ENCODE results near the gene MLPH.

Gene MLPH

DNA sequence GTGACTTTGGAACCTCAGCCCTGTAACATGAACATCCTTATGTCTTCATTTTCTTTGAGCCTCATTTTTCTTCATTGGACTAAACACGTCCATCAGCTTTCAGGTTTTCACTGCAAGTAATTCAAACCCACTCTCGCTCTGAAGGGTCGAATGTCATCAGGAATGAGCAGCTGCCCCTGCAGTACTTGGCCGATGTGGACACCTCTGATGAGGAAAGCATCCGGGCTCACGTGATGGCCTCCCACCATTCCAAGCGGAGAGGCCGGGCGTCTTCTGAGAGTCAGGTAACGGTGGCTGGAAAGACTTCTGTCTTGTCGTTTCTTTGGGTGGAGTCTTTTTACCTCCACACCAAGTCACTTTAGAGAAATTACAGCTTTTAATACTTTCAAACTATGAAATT is 40.2 kb downstream of the MLPH start:
- no peak for DNase-seq

DNA sequence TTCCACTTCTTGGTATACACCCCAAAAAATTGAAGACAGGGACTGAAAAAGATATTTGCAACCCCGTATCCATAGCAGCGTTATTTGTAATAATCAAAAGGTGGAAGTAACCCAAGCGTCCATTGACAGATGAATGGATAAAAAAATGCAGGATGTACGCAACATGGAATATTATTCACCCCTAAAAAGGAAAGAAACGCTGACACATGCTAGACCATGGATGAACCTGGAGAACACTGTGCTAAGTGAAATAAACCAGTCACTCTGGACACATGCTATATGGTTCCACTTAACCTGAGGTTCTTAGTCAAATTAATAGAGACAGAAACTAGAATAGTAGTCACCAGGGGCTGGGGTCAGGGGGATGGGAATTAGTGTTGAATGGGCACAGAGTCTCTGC is 40.7 kb downstream of the MLPH start:
- DNase-seq, result no peak

DNA sequence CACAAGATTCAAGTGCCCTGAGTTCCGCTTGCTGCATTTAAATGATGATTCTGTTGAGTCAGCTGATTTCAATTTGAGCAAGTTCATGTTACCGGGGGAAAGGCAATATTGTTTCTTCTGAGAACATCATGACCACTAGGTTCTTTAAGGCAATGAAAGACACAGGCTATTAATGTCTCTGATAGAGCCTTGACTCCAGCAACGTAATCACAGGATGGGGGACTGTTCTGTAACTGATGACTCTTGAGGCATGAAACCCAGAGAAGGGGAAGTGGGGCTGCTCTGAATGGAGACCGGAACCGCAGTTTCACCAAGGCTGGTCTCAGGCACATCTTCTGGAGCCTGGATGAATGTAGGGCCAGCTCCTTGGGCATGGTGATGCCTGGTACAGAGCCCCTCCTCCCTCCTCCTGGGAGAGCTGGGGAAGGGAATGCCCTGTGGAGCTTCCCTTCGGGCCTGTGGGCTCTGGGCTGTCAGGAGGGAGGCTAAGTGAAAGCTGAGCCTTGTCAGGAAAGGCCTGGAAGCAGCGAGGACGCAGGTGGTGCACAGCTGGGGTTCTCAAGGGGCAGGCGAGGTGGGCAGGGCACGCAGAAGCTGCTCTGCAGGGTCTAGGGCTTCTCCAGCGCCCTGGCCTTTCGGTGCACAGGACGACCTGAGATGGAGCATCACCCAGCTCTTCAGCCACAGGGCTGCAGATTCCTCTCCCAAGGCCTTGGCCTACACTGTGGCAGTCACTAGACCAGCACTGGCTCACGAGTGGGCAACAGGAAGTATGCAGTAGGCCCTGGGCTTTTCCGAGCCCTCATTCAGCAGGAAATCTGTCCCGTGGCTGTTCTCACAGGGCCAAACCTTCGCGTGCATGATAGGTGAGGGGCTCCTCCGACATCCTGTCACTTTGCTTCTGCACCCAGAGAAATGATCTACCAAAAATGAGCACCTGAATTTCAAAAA is 42.7 kb downstream of the MLPH start:
- no peak for DNase-seq

DNA sequence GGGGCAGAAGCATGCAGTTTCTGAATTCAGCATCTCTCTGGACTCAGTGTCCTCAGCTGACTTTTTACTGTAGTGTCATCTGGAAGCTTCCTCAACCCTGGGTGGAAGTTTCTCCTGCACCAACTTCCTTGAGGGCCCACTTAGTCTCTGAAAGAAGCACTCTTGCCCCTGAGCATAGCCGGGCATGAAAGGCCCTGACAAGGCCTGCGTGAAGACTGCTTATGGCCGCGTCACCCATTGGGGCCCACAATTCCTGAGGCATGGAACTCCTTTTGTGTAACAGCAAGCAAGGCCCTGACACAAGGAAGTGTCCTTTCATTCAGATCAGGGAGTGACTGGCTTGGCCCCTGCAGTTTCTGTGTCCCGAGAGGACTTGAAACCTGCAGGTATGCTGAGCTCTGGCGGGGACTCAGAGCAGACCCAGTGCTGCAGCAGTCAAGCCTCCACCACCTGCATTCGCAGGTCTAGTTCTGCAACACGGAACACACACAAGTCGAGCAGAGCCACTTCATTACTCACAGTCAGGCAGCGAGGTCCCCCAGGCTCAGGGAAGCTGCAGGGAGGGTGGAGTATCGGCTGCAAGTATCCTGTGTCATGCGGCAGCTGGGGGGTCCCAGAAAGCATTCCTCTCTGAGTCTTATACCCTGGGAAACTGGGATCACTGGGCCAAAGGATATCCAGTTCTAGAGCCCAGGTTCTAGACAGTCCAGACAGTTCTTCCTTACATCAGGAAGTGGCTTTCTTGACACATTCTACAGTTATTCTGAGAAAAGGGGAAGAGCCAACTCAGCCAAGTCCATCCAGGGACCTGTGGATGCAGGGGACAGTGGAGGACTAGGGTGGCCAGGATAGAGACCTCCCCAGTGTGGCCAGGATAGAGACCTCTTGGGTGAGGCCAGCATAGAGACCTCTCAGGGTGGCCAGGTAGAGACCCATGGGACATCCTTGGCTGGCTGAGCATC is 43.7 kb downstream of the MLPH start:
- DNase-seq, result no peak

DNA sequence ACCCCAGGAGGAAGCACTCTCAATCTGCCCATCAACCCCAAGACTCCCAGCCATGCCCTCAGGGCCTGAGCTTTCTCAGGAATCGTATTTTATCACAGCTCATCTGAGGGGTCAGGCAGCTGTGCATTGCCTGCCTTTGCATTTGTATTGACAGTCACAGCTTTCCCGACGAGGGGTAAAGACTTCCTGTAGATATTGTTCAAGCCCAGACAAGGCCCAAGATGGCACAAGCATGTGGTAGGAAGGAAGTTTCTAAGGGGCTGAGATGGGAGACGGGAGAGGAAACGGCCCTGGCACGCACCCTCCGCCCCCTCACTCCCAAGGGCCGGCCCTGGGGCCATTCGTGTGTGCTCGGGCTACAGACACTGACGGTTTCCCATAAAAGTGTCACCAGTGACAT is 45.1 kb downstream of the MLPH start:
- no peak for DNase-seq

DNA sequence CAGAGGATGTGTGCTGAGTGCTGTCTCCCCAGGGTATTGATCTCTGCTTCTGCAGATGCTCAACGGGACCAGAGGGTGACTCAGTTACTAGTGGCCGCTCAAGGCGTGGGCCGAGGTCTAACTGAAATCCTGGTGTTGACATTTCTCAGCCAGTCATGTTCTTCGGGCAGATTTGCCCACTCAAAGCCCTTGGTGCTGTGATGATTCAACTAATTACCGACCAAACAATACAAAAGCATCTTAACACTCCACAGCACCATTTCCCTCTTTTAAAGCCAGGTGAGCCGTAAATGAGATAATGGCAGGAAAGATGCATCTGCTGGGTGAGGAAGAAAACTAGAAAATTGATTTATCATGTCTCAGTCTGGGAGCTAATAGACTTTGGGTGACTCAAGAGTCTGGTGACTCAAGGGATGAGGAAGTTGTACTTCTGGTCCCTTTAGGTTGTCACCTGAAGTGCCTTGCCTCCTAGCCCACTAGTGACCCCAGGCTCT is 46.7 kb downstream of the MLPH start:
- no peak for DNase-seq

DNA sequence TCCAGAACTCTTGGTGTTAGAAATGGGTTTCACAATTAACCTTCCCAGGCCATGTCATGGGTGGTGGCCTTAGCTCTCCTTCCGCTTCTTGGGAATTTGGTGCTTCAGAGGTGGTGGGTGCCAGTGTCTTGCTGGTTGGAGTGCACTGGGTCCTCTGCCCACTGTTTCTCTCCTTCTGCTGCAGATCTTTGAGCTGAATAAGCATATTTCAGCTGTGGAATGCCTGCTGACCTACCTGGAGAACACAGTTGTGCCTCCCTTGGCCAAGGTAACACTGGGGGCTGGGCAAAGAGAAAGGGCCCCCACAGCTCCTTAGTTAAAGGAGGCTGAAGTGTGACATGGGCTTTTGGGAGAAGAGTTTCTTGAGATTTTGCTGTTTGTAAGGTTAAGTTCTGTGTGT is 47.3 kb downstream of the MLPH start:
- no peak for DNase-seq

DNA sequence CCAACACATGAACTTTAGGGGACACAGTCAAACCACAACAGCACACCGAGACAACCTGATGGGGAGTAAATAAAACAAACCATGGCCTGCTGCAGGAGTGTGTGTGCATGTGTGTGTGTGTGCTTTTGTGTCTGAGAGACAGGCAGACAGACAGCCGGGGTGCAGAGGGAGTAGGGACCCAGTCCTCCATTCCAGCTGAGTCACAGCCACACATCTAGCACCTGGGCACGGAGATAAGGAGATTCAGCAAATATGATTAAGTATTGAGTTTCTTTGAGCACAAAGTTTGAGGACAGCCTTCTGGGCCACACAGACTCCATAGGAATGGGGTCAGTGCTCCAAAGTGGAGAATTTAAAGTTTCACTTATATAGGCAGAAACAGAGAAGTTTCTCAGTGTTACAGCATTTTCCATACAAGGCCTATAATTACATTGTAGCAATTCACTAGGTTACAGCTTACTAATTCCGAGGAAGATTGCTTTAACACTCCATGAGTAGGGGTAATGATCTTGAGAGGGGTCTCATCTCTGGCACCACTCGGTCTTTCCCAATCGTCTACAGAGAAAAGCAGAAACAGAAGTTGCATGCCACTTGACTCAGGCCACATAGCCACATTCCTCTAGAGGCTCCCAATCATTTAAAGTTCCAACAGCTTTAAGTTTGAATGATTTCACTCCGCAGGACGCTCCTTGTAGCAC is 48.5 kb downstream of the MLPH start:
- DNase-seq, result no peak

DNA sequence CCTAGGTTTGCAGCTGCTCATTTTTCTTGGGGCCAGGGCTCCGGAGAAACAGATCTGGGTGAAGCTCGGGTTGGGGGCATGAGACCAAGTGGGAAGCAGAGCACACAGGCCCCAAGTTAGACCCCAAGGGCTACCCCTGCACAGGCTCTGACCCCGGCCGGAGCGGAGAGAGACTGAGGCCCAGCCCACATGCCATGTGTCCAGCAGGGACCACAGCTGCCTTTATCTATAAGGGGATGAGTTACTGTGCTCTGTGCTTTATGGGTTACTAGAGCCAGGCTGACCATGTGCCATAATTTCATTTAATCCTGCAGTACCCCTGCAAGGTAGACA is 49.0 kb downstream of the MLPH start:
- DNase-seq, result no peak

DNA sequence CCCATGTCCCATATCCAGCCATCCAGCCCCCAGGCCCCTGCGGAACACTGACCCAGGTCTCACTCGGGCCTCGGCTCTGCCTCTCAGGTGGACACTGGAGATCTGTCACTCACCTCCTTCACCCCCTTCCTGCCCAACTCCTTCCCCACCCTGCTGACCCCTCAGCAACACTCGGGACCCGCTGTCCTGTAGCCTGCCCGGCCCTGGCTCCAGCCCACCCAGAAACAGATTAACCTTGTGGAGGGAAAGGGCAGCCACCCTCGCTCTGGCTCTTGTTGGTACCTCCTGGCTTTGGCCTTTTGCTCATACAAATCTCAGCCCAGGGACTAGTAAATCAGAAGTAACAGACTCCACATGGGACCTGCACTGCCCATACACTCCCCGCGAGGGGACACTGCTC is 49.6 kb downstream of the MLPH start:
- DNase-seq, result no peak

DNA sequence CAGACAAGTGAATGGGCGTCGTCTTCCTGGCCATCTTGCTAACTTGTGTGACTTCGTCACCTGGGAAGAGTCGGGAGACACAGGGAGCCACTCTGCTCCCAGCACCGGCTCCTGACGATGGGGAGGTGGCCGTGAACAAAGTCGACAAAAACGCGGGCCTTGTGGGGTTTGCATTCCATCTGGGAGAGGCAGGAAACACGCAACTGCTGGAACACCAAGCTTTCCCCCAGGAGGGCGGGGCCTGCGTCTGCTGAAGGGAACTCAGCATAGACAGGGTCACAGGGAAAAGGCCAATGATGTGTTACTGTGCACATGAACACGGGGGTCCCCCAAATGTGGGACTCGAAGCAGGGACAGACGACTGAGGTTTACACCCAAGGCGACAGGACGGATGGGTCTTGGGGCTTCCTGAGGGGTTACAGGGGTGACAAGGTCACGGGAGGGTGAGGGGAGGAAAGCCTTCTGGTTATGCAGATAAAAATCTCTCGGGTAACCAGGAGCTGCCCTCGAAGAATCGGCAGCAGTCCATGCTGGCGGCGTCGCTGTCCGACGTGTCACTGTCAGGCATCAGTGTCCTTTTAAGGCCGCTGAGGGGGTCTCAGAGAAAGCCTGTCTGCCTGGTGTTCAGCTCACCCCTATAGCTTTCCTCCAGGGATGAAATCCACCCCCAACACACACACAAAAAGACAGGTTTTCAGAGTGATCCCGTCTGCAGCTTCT is 51.1 kb downstream of the MLPH start:
- no peak for DNase-seq

DNA sequence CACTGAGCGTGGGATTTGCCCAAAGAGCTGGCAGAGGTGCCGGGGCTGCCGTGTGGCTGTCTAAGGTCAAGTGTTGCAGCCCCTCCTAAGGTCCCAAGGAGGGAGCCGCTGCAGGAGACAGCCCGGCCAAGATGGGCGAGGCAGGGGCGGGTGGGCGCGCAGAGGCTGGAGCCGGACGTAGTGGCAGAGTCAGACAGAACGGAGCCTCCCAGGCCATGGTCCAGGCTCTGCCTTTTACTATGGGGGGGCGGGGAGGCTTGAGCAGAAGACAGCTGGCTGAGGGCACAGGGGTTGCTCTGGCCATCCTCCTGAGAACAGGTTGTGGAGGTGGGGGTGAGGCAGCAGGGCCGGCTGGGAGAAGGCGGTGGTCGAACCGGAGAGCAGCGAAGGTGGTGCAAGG is 51.9 kb downstream of the MLPH start:
- DNase-seq, result no peak

DNA sequence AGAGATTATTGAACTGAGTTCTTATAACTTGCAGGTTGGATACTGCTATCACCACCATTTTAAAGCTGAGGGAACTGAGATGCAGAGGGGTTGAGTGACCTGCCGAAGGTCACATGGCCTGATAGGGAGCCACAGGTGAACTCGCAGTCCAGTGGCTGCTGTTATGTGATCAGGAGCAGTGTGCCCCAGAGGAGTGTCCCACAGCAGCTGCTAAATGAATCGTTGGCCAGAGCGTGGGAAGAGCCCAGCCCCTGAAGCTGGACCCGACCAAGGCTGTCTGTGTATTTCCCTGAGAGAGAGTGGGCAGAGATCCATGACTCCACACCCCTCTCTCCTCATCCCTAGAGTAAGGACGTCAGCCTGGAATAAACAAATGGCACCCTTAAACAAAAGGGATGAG is 52.6 kb downstream of the MLPH start:
- no peak for DNase-seq

DNA sequence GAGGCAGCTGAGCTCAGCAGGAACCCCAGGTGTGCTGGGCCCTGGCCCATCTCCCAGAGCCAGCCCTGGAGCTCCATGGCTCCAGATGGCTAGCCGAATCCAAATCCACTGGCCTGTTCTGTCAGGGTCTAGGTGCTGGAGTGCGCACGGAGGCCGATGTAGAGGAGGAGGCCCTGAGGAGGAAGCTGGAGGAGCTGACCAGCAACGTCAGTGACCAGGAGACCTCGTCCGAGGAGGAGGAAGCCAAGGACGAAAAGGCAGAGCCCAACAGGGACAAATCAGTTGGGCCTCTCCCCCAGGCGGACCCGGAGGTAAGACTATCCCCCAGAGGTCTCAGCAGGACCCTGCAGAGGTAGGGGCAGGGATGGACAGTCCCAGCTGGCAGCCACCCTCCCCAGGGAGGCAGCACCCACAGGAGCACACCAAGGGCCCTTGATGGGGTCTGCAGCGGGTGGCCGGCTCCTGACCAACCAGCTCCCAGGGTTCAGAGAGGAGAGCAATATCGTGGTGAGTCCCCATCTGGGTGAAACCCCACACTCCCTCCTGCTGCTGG is 53.2 kb downstream of the MLPH start:
- DNase-seq, result no peak

DNA sequence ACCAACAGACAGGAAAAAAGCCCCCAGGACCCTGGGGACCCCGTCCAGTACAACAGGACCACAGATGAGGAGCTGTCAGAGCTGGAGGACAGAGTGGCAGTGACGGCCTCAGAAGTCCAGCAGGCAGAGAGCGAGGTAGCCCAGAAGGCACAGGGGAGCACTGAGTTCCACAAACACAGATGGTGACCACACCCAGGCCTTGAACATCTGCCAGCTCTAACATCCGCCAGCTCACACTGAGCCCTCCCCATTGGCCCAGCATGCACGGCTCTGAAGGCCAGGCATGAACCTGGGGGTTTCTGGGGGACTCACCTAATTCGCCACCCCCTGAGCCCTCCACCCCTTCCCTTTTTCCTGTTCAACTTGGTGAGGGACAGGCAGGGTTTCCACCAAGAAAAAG is 53.8 kb downstream of the MLPH start:
- DNase-seq, result no peak

DNA sequence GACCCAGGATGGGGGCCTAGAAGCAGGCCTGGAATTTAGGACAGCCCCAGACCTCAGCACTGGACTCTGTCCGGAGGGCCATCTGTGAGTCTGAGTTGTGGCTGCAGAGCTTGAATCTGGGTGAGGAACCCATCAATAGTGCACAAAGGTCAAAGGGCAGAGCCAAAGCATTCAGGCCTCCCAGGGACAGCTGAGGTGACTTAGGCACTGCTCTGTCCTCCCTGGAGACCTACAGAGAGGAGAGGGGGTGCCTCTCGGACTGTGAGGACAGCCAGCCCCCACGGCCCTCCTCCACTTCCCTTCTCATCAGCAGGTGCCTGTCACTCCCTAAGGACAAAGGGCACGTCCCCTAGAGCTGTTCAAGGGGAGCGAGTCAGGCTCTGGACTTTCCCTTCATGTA is 54.2 kb downstream of the MLPH start:
- no peak for DNase-seq

DNA sequence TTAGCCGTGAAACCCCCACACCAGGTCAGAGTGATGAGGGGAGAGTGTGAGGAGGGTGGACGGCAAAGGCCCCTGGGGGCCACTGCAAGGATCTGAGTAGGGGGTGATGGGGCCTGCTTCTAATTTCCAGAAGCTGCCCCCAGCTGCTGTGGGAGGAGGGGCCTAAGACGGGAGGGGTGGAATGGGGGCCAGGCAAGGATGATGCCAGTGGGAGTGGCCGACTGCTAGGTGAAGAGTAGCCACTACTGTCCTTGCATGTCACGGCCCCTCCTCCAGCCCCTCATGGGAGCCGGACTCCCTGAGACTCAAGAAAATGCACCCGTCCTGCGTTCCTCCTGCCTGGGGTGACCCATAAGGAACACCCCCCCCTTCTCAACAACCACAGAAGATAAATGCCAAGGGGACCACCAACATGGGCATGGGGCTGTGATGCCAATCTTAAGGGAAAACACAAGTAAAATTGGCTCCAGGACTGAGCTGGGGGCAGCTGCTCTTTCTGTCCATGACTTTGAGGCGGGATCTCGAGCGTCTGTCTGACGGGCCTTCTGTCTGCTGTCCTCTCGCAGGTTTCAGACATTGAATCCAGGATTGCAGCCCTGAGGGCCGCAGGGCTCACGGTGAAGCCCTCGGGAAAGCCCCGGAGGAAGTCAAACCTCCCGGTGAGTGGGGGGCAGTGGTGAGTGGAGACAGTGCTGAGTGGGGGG is 55.1 kb downstream of the MLPH start:
- DNase-seq, result no peak

DNA sequence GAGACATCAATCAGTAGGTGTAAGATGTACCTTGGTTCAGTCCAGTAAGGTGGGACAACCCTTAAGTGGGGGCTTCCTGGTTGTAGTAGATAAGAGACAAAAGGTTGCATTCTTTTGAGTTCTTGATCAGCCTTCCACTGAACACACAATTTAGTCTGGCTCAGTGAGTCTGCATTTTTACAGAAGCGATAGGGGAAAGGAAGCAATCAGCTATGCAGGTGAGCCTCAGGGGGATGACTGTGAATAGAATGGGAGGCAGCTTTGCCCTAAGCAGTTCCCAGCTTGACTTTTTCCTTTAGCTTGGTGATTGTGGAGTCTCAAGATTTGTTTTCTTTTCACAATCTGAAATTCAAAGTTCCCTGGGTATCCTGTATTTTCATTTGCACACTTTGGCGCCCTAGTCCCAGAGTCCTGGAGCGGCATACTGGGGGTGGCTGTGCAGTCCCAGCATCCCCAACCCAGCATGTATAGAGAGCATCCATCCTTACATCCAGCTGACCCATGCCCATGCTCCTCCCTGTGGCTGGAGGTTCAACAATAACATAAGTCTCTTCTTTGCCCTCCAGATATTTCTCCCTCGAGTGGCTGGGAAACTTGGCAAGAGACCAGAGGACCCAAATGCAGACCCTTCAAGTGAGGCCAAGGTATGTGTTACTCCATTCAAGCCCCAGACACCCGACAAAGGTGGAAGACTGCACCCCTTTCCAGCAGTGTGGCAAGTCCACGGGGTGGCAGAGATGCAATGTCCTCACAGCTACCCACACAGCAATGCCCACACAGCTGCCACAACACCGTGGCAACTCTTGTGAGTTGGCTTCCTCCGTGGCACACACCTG is 59.2 kb downstream of the MLPH start:
- no peak for DNase-seq

DNA sequence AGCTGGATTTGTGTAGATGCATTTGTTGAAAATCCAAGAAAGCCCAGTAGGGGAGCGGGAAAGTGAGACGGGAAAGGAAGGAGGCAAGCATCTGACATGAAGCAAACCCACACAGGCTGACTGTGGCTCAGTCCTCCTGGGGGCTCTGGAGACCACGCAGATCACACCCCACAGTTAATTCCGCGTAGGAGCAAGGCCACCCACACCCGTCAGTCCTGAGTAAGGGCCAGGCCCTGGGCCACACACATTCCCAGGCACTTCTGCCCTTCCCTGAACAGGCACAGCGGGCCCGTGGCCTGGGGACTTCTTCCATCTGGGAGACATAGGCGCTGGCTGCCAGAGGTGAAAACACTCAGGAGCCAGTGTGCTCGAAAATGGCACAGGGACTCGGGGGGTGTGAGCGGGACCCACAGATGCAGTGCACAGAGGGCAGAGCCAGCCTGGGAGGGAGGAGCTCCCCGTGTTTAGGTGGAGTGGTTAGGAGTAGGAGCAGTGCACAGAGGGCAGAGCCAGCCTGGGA is 59.9 kb downstream of the MLPH start:
- DNase-seq, result no peak

DNA sequence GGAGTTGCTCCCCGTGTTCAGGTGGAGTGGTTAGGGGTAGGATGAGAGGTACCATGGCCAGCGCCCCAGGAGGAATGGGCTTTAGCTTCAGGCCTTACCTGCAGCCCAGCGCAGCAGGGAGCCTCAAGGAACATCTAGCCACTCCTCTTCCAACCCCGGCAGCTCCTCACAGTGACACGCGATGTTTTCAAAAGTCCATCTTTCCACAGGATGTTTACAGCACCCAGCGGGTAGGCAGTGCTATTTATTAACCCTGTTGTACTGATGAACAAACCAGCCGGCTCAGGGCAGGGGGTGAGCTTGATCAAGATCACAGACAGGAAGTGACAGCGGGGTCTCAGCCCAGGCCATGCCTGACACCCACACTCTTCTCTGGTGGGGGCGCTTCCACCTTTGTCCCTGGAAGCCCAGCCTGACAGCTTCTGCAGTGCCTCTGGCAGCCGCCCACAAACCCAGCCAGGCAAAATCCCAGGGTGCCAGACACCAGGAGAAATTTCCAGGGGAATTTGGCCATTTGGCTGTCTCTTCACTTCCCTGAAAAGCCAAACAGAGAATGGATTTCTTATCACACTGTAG is 60.9 kb downstream of the MLPH start:
- DNase-seq, result no peak
